Muscle layer of colon (tissue), 2 donors: Measurements from ENCODE around the gene FOCAD.

Source experiments
- H3K27ac ChIP-seq: one replicate; pipeline ENCODE4 v1.7.0; 2013; ENCODE audit warnings: low read depth, mild to moderate bottlenecking, low read length, moderate library complexity
- H3K27me3 ChIP-seq, 2 donors: one replicate each; pipeline ENCODE4 v1.7.0; 2013; ENCODE audit warnings: low read length in 2 of 2, mild to moderate bottlenecking in 2 of 2; ENCODE audit not compliant: insufficient read depth in 2 of 2, control insufficient read depth in 1 of 2
- H3K36me3 ChIP-seq: one replicate; pipeline ENCODE4 v1.7.0; 2013; ENCODE audit warnings: mild to moderate bottlenecking, low read length; ENCODE audit not compliant: insufficient read depth
- H3K4me1 ChIP-seq: one replicate; pipeline ENCODE4 v1.7.0; 2013; ENCODE audit warnings: mild to moderate bottlenecking, low read length; ENCODE audit not compliant: insufficient read depth
- H3K4me3 ChIP-seq, 2 donors: one replicate each; pipeline ENCODE4 v1.7.0; 2013; ENCODE audit warnings: low read length in 2 of 2, low read depth in 1 of 2, mild to moderate bottlenecking in 1 of 2, moderate library complexity in 1 of 2
- H3K9ac ChIP-seq: one replicate; pipeline ENCODE4 v1.7.0; 2013; ENCODE audit warnings: low read length
- H3K9me3 ChIP-seq: one replicate; pipeline ENCODE4 v1.7.0; 2013; ENCODE audit warnings: mild to moderate bottlenecking, low read length
- donor health status: abdominal sarcoma.
- donor health status: Adenocarcinoma of cecum.

FOCAD gene

DNA sequence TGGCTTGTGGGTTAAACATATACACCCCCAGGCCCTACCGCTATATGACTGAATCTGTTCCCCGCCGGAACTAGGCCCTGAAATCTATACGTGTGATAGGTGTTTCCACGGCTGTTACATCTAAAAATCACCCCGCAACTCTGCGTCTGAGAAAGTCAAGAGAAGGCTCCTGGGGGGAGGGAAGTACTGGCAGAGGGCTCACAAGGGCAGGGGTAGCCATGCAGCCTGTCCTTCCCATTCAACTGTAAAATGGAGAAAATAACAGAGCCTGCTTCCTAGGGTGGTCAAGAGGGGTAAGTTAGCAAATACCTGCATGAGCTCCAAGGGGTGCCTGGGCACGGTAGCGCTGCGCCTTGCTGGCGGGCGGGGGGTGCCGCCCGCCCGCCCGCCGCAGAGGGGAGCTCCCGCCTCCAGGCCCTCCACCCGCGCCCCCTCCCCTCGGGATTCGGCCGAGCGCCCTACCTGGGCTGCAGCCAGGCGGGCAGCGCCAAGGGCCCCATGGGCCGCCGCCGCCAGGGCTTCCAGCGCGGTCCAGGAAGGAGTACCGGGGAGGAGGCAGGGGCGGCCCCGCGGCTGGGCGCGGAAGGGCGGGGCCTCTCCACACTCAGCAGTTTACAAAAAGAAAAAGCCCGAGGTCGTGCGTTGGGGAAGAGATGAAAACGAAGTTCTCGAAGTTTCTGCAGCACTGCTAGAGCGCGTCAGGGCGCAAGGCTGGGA is 347.2 kb downstream of the FOCAD start, which contains the start of gene HACD4:
Gene HACD4 (minus strand): TSS at position 550 of the 717 bp plus-strand sequence. CDS start 50 bp downstream, at position 500.
- H3K27ac ChIP-seq: peak within 1 kb of the TSS; percentile 93
- peaks cover 20% of the 10 kb centered on the region for H3K4me1 ChIP-seq
- no peaks in the 10 kb centered on the region for H3K36me3 ChIP-seq
- no peaks in the 10 kb centered on the region for H3K9me3 ChIP-seq
- peak within 1 kb of the TSS; percentile 44 to 81 for H3K4me3 ChIP-seq
- no peaks in the 10 kb centered on the region for H3K27me3 ChIP-seq
- H3K9ac ChIP-seq: peak within 1 kb of the TSS; percentile 55

GRCh38 chr9:21031808-21032183 is 347.7 kb downstream of the FOCAD start:
- no peaks in the 10 kb centered on the region for H3K27me3 ChIP-seq
- no peaks in the 10 kb centered on the region for H3K9me3 ChIP-seq
- H3K4me3 ChIP-seq: peak overlapping the region; percentile 44 to 81
- no peaks in the 10 kb centered on the region for H3K36me3 ChIP-seq
- H3K9ac ChIP-seq: no peak overlapping the region
- peaks cover 20% of the 10 kb centered on the region for H3K4me1 ChIP-seq
- peak overlapping the region; percentile 93 for H3K27ac ChIP-seq

- no peak overlapping the region for H3K9ac ChIP-seq
- no peaks in the 10 kb centered on the region for H3K27me3 ChIP-seq
- H3K36me3 ChIP-seq: no peaks in the 10 kb centered on the region
- no peaks in the 10 kb centered on the region for H3K9me3 ChIP-seq
- H3K4me3 ChIP-seq: no peak overlapping the region
- no peak overlapping the region for H3K27ac ChIP-seq
- H3K4me1 ChIP-seq: no peaks in the 10 kb centered on the region
These were observed 353.2 kb downstream of the FOCAD start for GRCh38 chr9:21037278-21037677.

DNA sequence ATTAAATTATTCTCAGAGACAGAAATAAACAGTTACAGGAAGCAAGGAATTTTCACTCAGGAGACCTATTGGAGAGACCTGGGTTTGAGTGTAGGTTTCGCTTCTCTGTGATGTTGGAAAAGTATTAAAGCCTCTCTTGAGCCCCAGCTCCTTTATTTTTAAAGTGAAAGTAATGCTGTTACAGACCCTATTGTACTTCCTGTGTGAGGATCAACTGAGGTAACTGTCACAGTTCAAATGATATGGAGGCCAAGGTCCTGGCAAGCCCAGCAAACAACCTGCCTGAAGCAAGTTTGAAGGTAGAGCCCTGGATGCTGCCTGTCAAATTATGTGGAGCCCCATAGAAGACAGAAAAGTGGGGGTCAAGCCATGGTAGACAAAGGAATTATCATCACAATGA is 355.2 kb downstream of the FOCAD start:
- no peak overlapping the region for H3K9ac ChIP-seq
- H3K27ac ChIP-seq: no peak overlapping the region
- H3K4me1 ChIP-seq: no peaks in the 10 kb centered on the region
- no peaks in the 10 kb centered on the region for H3K9me3 ChIP-seq
- H3K36me3 ChIP-seq: no peaks in the 10 kb centered on the region
- no peak overlapping the region for H3K4me3 ChIP-seq
- no peaks in the 10 kb centered on the region for H3K27me3 ChIP-seq

DNA sequence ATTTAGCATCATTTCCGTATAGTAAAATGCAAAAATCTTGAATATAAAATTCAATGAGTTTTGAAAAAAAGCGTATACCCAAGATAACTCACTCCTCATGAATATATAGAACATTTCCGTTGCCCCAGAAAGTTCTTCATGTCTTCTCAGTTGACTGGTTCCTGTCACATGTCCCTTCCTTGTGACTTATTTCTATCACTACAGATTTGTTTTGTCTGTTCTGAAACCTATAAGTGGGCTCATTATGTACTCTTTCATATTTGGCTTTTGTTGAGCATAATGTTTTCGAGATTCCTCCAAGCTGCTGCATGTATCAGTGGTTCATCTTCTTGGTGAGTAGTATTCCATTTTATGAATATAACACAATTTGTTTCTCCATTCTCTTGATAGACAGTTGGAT is 358.4 kb downstream of the FOCAD start:
- Histone ChIP-seq H3K36me3 (no peaks in the 10 kb centered on the region), H3K4me1 (no peaks in the 10 kb centered on the region), H3K9ac (no peak overlapping the region), H3K4me3 (no peak overlapping the region), H3K27me3 (no peaks in the 10 kb centered on the region), H3K27ac (no peak overlapping the region), H3K9me3 (no peaks in the 10 kb centered on the region)

- Histone ChIP-seq H3K27ac (no peak overlapping the region), H3K27me3 (no peaks in the 10 kb centered on the region), H3K9me3 (no peaks in the 10 kb centered on the region), H3K9ac (no peak overlapping the region), H3K4me3 (no peak overlapping the region), H3K36me3 (no peaks in the 10 kb centered on the region), H3K4me1 (no peaks in the 10 kb centered on the region)
These were observed 359.8 kb downstream of the FOCAD start for GRCh38 chr9:21043841-21044240.
